HL-60 (cell line): ENCODE measurements around the gene TGFBR3L.

Experiments used
- DNase-seq, 2 experiments: peaks; one replicate each; pipeline ENCODE4 v3.0.0-alpha.2; 2010 to 2020; ENCODE audit warnings: low read depth in 1 of 2, low spot score in 1 of 2
- H3K27ac ChIP-seq: fragments of 250-450 bp; sonication (Bioruptor Pico); replicated peaks from 2 replicates; pipeline ENCODE4 v1.5.1; 2020; ENCODE audit warnings: mild to moderate bottlenecking, moderate library complexity
- H3K27me3 ChIP-seq: fragments of 250-450 bp; sonication (Bioruptor Pico); 2 replicates; pipeline ENCODE4 v1.5.1; 2021; ENCODE audit warnings: mild to moderate bottlenecking, moderate library complexity; ENCODE audit not compliant: insufficient read depth, poor library complexity, severe bottlenecking
- H3K4me3 ChIP-seq: replicated peaks from 2 replicates; pipeline ENCODE4 v1.5.1; 2011; ENCODE audit warnings: mild to moderate bottlenecking, control low read depth, low read length; ENCODE audit not compliant: insufficient read depth
- CTCF ChIP-seq: IDR thresholded peaks from one replicate; pipeline ENCODE4 v1.5.1; 2011; ENCODE audit warnings: low read length, control low read depth, inconsistent platforms; ENCODE audit not compliant: insufficient read depth
- GABPA ChIP-seq: IDR thresholded peaks from 2 replicates; pipeline ENCODE4 v1.6.1; 2012; ENCODE audit warnings: low read depth
- POLR2AphosphoS5 ChIP-seq: IDR thresholded peaks from 2 replicates; pipeline ENCODE4 v1.6.1; 2012; ENCODE audit warnings: low read depth
- REST ChIP-seq: IDR thresholded peaks from 2 replicates; pipeline ENCODE4 v1.6.1; 2012; ENCODE audit warnings: low read depth; ENCODE audit not compliant: insufficient replicate concordance
- SPI1 ChIP-seq: IDR thresholded peaks from 2 replicates; pipeline ENCODE4 v1.6.1; 2012; ENCODE audit warnings: low read depth, mild to moderate bottlenecking, borderline replicate concordance

TGFBR3L gene

GRCh38 chr19:7931221-7932061 is 16.8 kb downstream of the TGFBR3L start:
- Histone ChIP-seq H3K27ac (no peak overlapping the region), H3K27me3 (no peaks in the 10 kb centered on the region), H3K4me3 (no peak overlapping the region)
- DNase-seq, result no peak
- TF ChIP-seq SPI1, result no peak
- TF ChIP-seq REST, result no peak
- no peak for TF ChIP-seq CTCF
- TF ChIP-seq GABPA, result no peak
- TF ChIP-seq POLR2AphosphoS5, result no peak

- H3K4me3 ChIP-seq, result no peak overlapping the region
- TF ChIP-seq REST (no peak), SPI1 (no peak), POLR2AphosphoS5 (no peak), CTCF (no peak)
- DNase-seq, result no peak
- H3K27me3 ChIP-seq, result no peaks in the 10 kb centered on the region
- no peak overlapping the region for H3K27ac ChIP-seq
Measured at GRCh38 chr19:7932276-7932929, 17.8 kb downstream of the TGFBR3L start.

GRCh38 chr19:7932930-7933300 is 18.3 kb downstream of the TGFBR3L start:
- no peak for TF ChIP-seq SPI1
- TF ChIP-seq POLR2AphosphoS5, result no peak
- TF ChIP-seq CTCF, result no peak
- TF ChIP-seq GABPA, result no peak
- TF ChIP-seq REST, result no peak
- H3K27me3 ChIP-seq, result no peaks in the 10 kb centered on the region

More at GRCh38 chr19:7932930-7933300, 18.3 kb downstream of the TGFBR3L start:
- Histone ChIP-seq H3K27ac (no peak overlapping the region), H3K4me3 (no peak overlapping the region)
- DNase-seq, result no peak
